GM19351 (cell line): ENCODE measurements around the gene AGRN.
"Not testable (repeated sequence)": the region's sequence is repeated elsewhere in the genome, so short reads cannot be mapped to it uniquely, and the experiment has no call there.

Source experiments
- ATAC-seq: cut with Tn5 transposase; IDR thresholded peaks from one replicate; pipeline ENCODE4 v1.9.1; 2021; ENCODE audit warnings: mild to moderate bottlenecking, moderate library complexity; ENCODE audit not compliant: unreplicated experiment

Gene AGRN

DNA sequence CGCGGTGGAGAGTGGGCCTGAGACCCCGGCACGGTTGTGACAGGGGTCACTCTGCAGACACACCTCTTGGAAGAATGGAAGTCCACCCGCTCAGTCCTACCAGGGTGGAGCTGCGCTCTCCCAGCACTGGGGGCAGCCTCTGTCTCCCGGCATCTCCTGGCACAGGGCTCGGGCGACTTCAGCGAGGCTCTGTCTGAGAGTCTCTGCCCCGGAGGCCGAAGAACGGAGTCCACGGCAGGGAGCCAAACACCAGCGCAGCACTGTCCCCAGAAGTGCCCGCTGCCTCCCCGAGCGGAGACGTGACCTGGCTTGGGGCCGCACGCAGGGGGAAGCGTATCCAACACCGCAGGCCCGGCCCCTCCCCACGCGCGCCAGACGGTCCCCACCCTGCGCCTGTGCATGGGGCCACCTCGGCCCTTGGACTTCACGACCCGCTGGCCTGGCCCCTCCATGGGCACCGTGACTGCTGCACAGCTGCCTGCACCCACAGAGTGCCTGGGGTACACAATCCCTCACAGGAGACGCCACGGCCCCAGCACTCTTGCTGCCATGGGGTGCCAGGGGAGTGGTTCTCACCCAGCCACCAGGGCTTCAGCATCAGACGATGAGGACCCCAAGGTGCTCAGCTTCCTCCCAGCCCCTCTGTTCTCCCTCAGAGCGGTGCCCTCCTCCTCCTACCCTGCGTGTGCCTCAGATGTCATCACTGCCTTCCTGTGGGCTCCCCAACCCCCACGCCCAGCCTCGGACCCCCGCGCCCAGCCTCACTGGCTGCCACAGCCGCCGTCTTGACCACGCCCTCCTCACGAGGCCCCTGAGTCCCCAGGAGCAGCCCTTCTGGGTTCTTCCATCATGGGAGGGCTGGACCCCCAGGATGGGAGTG, 69.1 kb downstream of the AGRN start:
- ATAC-seq: no peak

GRCh38 chr1:1089731-1090423, 70.0 kb downstream of the AGRN start:
- ATAC-seq: no peak

- ATAC-seq: no peak
Observed at GRCh38 chr1:1090424-1091343, 70.8 kb downstream of the AGRN start.

- ATAC-seq: no peak
Observed at GRCh38 chr1:1091344-1092148, 71.6 kb downstream of the AGRN start.

DNA sequence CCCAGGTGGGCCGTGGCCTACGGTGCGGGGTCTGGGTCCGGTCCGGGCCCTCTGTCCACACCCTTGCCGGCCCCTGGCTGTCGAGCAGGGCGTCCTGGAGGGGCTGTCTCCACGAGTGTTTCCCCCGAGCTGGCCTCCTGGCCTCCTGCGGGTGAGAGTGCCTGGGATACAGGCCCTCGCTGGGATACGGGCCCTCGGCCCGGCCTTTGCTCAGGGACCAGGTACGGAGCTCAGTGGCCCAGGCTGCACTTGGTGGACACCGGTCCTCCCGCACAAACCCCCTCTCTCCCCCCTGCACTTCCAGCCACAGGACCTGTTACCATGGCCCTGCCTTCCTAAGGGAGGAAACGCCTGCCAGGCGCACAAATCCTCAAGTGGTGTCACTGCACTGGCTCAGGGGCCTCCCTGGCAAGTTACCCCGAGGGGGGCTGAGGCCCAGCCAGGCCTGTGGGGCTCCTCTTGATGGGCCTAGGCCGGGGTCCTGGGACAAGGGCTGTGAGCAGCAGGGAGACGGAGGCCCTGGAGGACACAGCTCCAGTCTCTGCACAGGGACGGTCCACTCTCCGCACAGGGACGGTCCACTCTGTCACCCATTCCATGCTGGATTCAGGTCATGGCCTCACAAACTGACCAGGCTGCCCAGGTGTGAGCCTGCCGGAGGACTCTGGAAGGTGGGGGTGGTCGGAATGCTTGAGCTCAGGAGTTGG, 72.4 kb downstream of the AGRN start:
- no peak for ATAC-seq

- ATAC-seq: no peak
Observed at GRCh38 chr1:1092894-1093609, 73.1 kb downstream of the AGRN start.

GRCh38 chr1:1093610-1093943, 73.7 kb downstream of the AGRN start:
- no peak for ATAC-seq

- ATAC-seq: no peak
Observed at GRCh38 chr1:1094981-1095380, 75.1 kb downstream of the AGRN start.

GRCh38 chr1:1096136-1096535, 76.2 kb downstream of the AGRN start:
- not testable (repeated sequence) for ATAC-seq

DNA sequence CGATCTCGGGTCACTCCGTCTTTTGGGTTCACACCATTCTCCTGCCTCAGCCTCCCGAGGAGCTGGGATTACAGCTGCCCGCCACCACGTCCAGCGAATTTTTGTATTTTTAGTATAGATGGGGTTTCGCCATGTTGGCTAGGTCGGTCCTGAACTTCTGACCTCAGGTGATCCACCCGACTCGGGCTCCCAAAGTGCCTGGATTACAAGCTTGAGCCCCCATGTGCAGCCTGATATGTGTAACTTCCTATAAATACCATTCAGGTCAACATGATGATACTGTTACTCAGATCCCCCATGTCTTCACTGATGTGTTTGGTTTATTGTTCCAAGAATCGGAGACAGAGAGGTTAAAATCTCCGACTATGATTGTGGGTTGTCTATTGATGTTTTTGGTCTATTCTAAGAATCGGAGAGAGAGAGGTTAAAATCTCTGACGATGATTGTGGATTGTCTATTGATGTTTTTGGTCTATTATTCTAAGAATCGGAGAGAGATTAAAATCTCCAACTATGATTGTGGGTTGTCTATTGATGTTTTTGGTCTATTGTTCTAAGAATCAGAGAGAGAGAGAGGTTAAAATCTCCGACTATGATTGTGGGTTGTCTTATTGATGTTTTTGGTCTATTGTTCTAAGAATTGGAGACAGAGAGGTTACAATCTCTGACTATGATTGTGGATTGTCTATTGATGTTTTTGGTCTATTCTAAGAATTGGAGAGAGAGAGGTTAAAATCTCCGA, 78.9 kb downstream of the AGRN start:
- no peak for ATAC-seq

DNA sequence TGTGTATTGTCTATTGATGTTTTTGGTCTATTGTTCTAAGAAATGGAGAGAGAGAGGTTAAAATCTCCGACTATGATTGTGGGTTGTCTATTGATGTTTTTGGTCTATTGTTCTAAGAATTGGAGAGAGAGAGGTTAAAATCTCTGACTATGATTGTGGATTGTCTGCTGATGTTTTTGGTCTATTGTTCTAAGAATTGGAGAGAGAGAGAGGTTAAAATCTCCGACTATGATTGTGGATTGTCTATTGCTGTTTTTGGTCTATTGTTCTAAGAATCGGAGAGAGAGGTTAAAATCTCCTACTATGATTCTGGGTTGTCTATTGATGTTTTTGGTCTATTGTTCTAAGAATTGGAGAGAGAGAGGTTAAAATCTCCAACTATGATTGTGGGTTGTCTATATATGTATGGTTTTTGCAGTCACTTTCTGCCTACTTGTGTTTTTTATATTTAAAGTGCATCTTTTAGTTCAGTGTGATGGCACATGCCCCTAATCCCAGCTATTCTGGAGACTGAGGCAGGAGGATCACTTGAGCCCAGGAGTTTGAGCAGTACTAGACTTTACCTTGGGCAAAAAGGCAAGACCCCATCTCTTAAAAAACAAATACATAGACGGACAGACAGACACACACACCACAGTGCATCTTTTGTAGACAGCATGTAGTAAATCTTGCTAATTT, 79.7 kb downstream of the AGRN start:
- ATAC-seq: no peak

DNA sequence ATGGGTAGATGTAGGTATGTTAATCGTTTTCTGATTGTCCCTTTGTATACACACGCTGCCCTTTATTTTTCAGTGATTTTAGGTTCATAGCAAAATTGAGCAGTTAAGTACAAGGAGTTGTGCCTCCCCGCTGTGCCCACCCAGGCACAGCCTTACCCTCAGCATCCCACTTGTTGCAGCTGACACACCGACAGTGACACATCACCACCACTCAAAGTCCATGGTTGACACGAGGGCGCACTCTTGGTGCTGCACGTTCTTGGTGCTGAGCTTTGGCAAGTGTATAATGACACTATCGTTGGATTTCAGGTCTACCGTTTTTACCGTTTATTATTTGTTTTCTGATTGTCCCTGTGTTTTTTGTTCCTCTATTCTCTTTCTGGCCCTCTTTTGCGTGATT, 80.4 kb downstream of the AGRN start:
- ATAC-seq: no peak

- no peak for ATAC-seq
Observed at GRCh38 chr1:1101503-1101902, 81.6 kb downstream of the AGRN start.

DNA sequence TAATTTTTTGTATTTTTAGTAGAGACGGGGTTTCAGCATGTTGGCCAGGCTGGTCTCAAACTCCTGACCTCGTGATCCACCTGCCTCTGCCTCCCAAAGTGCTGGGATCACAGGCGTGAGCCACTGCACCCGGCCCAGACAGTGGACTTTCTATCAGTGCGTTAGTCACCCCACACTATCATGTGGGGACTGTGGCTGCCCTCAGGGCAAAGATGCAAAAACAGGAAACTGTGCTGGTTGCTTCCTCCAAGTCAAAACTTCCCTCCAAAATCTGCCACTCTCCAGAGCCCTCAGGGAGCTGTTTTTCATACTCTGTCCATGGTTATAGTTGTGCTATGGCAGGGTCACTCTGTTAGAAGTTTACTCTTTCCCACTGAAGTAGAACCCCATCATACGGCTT, 84.2 kb downstream of the AGRN start:
- ATAC-seq: not testable (repeated sequence)
